ENCODE data around the gene ZNF75A. TPM values are rescaled to one million over a fixed set of nuclear protein-coding genes. Genes with fewer than 3 reads are reported as not detected.
A peak's percentile ranks its signal among the peaks of the same experiment; 100 is the strongest.
"Not testable (repeated sequence)": the region's sequence is repeated elsewhere in the genome, so short reads cannot be mapped to it uniquely, and the experiment has no call there.

The ZNF75A gene
- total RNA-seq, 4 donors from 2014 or later: 19.0 to 28.8 (median 27.3) TPM

DNA sequence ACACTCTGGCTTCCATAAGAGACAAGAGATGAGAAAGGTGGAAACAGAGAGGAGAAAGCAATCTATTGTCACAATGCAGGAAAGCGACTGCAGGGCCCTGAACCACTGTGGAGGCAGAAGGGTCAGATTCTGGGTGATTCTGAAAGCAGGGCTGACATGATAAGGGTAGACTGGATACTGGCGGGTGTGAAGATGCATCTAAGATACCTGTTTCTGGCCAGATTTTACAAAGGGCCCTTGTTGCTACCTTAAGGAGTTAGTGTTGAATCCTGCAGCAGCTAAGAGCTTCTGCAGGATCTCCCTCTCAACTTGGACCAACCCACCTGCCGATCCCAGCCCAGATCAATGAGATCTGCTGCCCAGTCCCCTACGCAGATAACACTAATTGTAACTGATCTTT, 42.8 kb upstream of the ZNF75A start:
- peaks cover 0 to 12% (median 0%) of the 10 kb centered on the region in 3 donors for H3K9me3 ChIP-seq
- ATAC-seq: no peak
- H3K4me3 ChIP-seq: no peak overlapping the region
- peaks cover 0 to 30% (median 0%) of the 10 kb centered on the region in 3 donors for H3K4me1 ChIP-seq
- TF ChIP-seq POLR2A (IDR thresholded peaks at IDR 0.05) (no peak), EP300 (IDR thresholded peaks at IDR 0.05) (no peak), POLR2AphosphoS5 (IDR thresholded peaks at IDR 0.05) (no peak)
- TF ChIP-seq, protein P1, sequence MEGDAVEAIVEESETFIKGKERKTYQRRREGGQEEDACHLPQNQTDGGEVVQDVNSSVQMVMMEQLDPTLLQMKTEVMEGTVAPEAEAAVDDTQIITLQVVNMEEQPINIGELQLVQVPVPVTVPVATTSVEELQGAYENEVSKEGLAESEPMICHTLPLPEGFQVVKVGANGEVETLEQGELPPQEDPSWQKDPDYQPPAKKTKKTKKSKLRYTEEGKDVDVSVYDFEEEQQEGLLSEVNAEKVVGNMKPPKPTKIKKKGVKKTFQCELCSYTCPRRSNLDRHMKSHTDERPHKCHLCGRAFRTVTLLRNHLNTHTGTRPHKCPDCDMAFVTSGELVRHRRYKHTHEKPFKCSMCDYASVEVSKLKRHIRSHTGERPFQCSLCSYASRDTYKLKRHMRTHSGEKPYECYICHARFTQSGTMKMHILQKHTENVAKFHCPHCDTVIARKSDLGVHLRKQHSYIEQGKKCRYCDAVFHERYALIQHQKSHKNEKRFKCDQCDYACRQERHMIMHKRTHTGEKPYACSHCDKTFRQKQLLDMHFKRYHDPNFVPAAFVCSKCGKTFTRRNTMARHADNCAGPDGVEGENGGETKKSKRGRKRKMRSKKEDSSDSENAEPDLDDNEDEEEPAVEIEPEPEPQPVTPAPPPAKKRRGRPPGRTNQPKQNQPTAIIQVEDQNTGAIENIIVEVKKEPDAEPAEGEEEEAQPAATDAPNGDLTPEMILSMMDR (IDR thresholded peaks at IDR 0.05): no peak
- H3K27ac ChIP-seq: peak overlapping the region in 1 of 4 donors; percentile 97
- 77 to 82% methylated on average over 2 to 3 of the region's 4 CpGs for WGBS, 2 donors (ENCODE audit: low coverage in 1 of 2)
- H3K36me3 ChIP-seq: peaks cover 0 to 24% of the 10 kb centered on the region in 2 donors
- peaks cover 4% of the 10 kb centered on the region for H3K27me3 ChIP-seq

GRCh38 chr16:3264137-3265036, 40.9 kb upstream of the ZNF75A start:
- peak; percentile 87 to 88 for TF ChIP-seq POLR2A (IDR thresholded peaks at IDR 0.05)
- TF ChIP-seq EP300 (IDR thresholded peaks at IDR 0.05): no peak
- TF ChIP-seq, protein P1 (IDR thresholded peaks at IDR 0.05): peak in 3 of 4 experiments; percentile 19 to 43 (median 41)
- peak; percentile 96 for TF ChIP-seq POLR2AphosphoS5 (IDR thresholded peaks at IDR 0.05)
- 0 to 7% methylated on average over 15 to 50 of the region's 77 CpGs for WGBS, 2 donors (ENCODE audit: low coverage in 1 of 2)
- Histone ChIP-seq H3K27me3 (no peaks in the 10 kb centered on the region), H3K4me3 (peak overlapping the region; percentile 77 to 87), H3K9me3 (peaks cover 0 to 19% (median 0%) of the 10 kb centered on the region in 3 donors), H3K36me3 (peaks cover 0 to 41% of the 10 kb centered on the region in 2 donors), H3K27ac (peak overlapping the region; percentile 97 to 99 (median 98)), H3K4me1 (peaks cover 0 to 30% (median 0%) of the 10 kb centered on the region in 3 donors)
- peak; percentile 94 for ATAC-seq

- Histone ChIP-seq H3K27me3 (no peaks in the 10 kb centered on the region), H3K27ac (no peak overlapping the region), H3K36me3 (peaks cover 0 to 41% of the 10 kb centered on the region in 2 donors), H3K9me3 (peaks cover 0 to 24% (median 0%) of the 10 kb centered on the region in 3 donors), H3K4me3 (no peak overlapping the region), H3K4me1 (peaks cover 0 to 30% (median 0%) of the 10 kb centered on the region in 3 donors)
- ATAC-seq: no peak
- 69 to 71% methylated on average over 4 to 5 of the region's 5 CpGs for WGBS, 2 donors (ENCODE audit: low coverage in 1 of 2)
- no peak for TF ChIP-seq EP300 (IDR thresholded peaks at IDR 0.05)
- TF ChIP-seq, protein P1 (IDR thresholded peaks at IDR 0.05): peak in 3 of 4 experiments; percentile 17 to 35 (median 20)
Observed at GRCh38 chr16:3266873-3267537, 38.3 kb upstream of the ZNF75A start.

- ATAC-seq: no peak
- Histone ChIP-seq H3K4me1 (peaks cover 0 to 22% (median 0%) of the 10 kb centered on the region in 3 donors), H3K4me3 (no peak overlapping the region), H3K36me3 (peaks cover 0 to 41% of the 10 kb centered on the region in 2 donors), H3K27me3 (no peaks in the 10 kb centered on the region), H3K9me3 (peaks cover 0 to 24% (median 0%) of the 10 kb centered on the region in 3 donors), H3K27ac (no peak overlapping the region)
- 70% methylated on average over 1 of the region's 1 CpG; no CpG with 5 or more reads in 1 of the 2 donors for WGBS, 2 donors (ENCODE audit: low coverage in 1 of 2)
- TF ChIP-seq POLR2AphosphoS5 (IDR thresholded peaks at IDR 0.05): no peak
- no peak for TF ChIP-seq EP300 (IDR thresholded peaks at IDR 0.05)
Observed at GRCh38 chr16:3268294-3268693, 37.0 kb upstream of the ZNF75A start.

- 68 to 80% methylated on average over 3 to 5 of the region's 5 CpGs for WGBS, 2 donors (ENCODE audit: low coverage in 1 of 2)
- H3K4me1 ChIP-seq, H3K4me3 ChIP-seq, H3K27ac ChIP-seq, H3K27me3 ChIP-seq, ATAC-seq: not testable (repeated sequence)
- Histone ChIP-seq H3K36me3 (peaks cover 0 to 33% of the 10 kb centered on the region in 2 donors), H3K9me3 (peaks cover 0 to 14% (median 0%) of the 10 kb centered on the region in 3 donors)
Observed at GRCh38 chr16:3270718-3271117, 34.6 kb upstream of the ZNF75A start.

DNA sequence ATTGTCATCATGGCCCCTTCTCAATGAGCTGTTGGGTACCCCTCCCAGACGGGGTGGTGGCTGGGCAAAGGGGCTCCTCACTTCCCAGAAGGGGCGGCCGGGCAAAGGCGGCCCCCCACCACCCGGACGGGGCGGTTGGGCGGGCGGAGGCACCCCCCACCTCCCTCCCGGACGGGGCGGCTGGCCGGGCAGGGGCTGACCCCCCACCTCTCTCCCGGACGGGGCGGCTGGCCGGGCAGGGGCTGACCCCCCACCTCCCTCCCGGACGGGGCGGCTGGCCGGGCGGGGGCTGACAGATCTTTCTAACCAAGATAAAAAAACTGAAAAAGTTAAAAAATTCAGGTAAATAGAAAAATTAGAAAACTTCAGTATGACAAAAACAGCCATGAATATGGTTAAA, 34.0 kb upstream of the ZNF75A start:
- H3K36me3 ChIP-seq: peaks cover 0 to 27% of the 10 kb centered on the region in 2 donors
- H3K4me1 ChIP-seq, H3K27me3 ChIP-seq, H3K27ac ChIP-seq, H3K4me3 ChIP-seq, ATAC-seq: not testable (repeated sequence)
- peaks cover 0 to 12% (median 0%) of the 10 kb centered on the region in 3 donors for H3K9me3 ChIP-seq
- WGBS, 2 donors (ENCODE audit: low coverage in 1 of 2): no CpG with 5 or more reads among the region's 22 CpGs

Data from gastroesophageal sphincter (tissue), 4 donors.